DND-41 (cell line): ENCODE measurements around the gene SERPINI2.

ENCODE experiments used
- ATAC-seq: fragments of 200-7000 bp; cut with Tn5 transposase; 3 replicates; pipeline ENCODE4 v1.9.1; 2021; ENCODE audit warnings: low read depth; ENCODE audit not compliant: insufficient read depth
- DNase-seq: peaks from one replicate; pipeline ENCODE4 v3.0.0-alpha.2; 2020
- H2AFZ ChIP-seq: 2 replicates; pipeline ENCODE4 v1.6.0; 2012; ENCODE audit warnings: low read depth, low read length
- H3K27ac ChIP-seq: 2 replicates; pipeline ENCODE4 v1.5.1; 2012; ENCODE audit warnings: low read length, inconsistent platforms
- H3K27me3 ChIP-seq: fragments of 200-600 bp; sonication (generic); 2 replicates; pipeline ENCODE4 v1.6.0; 2012; ENCODE audit warnings: low read length, mild to moderate bottlenecking, inconsistent platforms; ENCODE audit not compliant: insufficient read depth, poor library complexity
- H3K36me3 ChIP-seq: 2 replicates; pipeline ENCODE4 v1.5.1; 2012; ENCODE audit warnings: low read length, inconsistent platforms; ENCODE audit not compliant: insufficient read depth
- H3K4me1 ChIP-seq: 2 replicates; pipeline ENCODE4 v1.5.1; 2012; ENCODE audit warnings: mild to moderate bottlenecking, low read length; ENCODE audit not compliant: insufficient read depth
- H3K4me2 ChIP-seq: 2 replicates; pipeline ENCODE4 v1.6.0; 2012; ENCODE audit warnings: mild to moderate bottlenecking, moderate library complexity, low read length, inconsistent platforms; ENCODE audit not compliant: insufficient read depth
- H3K4me3 ChIP-seq, 2 experiments: fragments of 200-600 bp in 1 of 2; shearing (Covaris generic) in 1 of 2; 2 replicates each; pipeline ENCODE4 v1.5.1; 2012 to 2016; ENCODE audit warnings: inconsistent platforms in 2 of 2, low read length in 2 of 2, mild to moderate bottlenecking in 2 of 2, low read depth in 1 of 2, moderate library complexity in 1 of 2
- H3K79me2 ChIP-seq: 2 replicates; pipeline ENCODE4 v1.6.0; 2012; ENCODE audit warnings: low read length, inconsistent platforms; ENCODE audit not compliant: insufficient read depth
- H3K9ac ChIP-seq: 2 replicates; pipeline ENCODE4 v1.6.0; 2012; ENCODE audit warnings: low read depth, mild to moderate bottlenecking, inconsistent platforms, low read length, moderate library complexity
- H3K9me3 ChIP-seq: 2 replicates; pipeline ENCODE4 v1.5.1; 2012; ENCODE audit warnings: low read length, moderate library complexity, mild to moderate bottlenecking, inconsistent platforms; ENCODE audit not compliant: insufficient read depth, severe bottlenecking
- H4K20me1 ChIP-seq: 2 replicates; pipeline ENCODE4 v1.6.0; 2012; ENCODE audit warnings: low read length; ENCODE audit not compliant: insufficient read depth
- CTCF ChIP-seq: IDR thresholded peaks from 2 replicates; pipeline ENCODE4 v1.5.1; 2012; ENCODE audit warnings: borderline replicate concordance, low read length, moderate library complexity, mild to moderate bottlenecking; ENCODE audit not compliant: poor library complexity, severe bottlenecking; ENCODE audit errors: extremely low read depth
- EZH2 ChIP-seq: IDR thresholded peaks from 3 replicates; pipeline ENCODE4 v1.6.1; 2012; ENCODE audit warnings: borderline replicate concordance, low read depth, mild to moderate bottlenecking, moderate library complexity, low read length, inconsistent platforms; ENCODE audit not compliant: severe bottlenecking

SERPINI2 gene

GRCh38 chr3:167450675-167451074, 23.2 kb downstream of the SERPINI2 start:
- H3K9me3 ChIP-seq, result no peaks in the 10 kb centered on the region
- no peaks in the 10 kb centered on the region for H4K20me1 ChIP-seq
- no peak overlapping the region for H3K9ac ChIP-seq
- no peaks in the 10 kb centered on the region for H3K4me1 ChIP-seq
- no peaks in the 10 kb centered on the region for H3K36me3 ChIP-seq
- H3K27ac ChIP-seq, result no peak overlapping the region
- H2AFZ ChIP-seq, result no peak overlapping the region
- no peak for ATAC-seq
- no peaks in the 10 kb centered on the region for H3K79me2 ChIP-seq
- no peak overlapping the region for H3K4me3 ChIP-seq
- TF ChIP-seq EZH2 (no peak), CTCF (no peak)
- H3K4me2 ChIP-seq, result no peak overlapping the region
- DNase-seq, result no peak
- no peaks in the 10 kb centered on the region for H3K27me3 ChIP-seq

GRCh38 chr3:167450195-167450594, 23.6 kb downstream of the SERPINI2 start:
- H3K27me3 ChIP-seq, result no peaks in the 10 kb centered on the region
- no peak overlapping the region for H3K9ac ChIP-seq
- no peaks in the 10 kb centered on the region for H3K36me3 ChIP-seq
- no peak overlapping the region for H3K4me3 ChIP-seq
- TF ChIP-seq EZH2 (no peak), CTCF (no peak)
- no peaks in the 10 kb centered on the region for H4K20me1 ChIP-seq
- no peaks in the 10 kb centered on the region for H3K4me1 ChIP-seq
- H3K27ac ChIP-seq, result no peak overlapping the region
- no peak overlapping the region for H3K4me2 ChIP-seq
- DNase-seq (no peak), ATAC-seq (no peak)
- no peak overlapping the region for H2AFZ ChIP-seq
- H3K79me2 ChIP-seq, result no peaks in the 10 kb centered on the region
- H3K9me3 ChIP-seq, result no peaks in the 10 kb centered on the region

GRCh38 chr3:167445491-167445890, 28.4 kb downstream of the SERPINI2 start:
- H3K4me3 ChIP-seq, result no peak overlapping the region
- H4K20me1 ChIP-seq, result no peaks in the 10 kb centered on the region
- H3K4me2 ChIP-seq, result no peak overlapping the region
- H2AFZ ChIP-seq, result no peak overlapping the region
- no peaks in the 10 kb centered on the region for H3K27me3 ChIP-seq
- H3K27ac ChIP-seq, result no peak overlapping the region
- DNase-seq (no peak), ATAC-seq (no peak)
- H3K79me2 ChIP-seq, result no peaks in the 10 kb centered on the region
- no peak overlapping the region for H3K9ac ChIP-seq
- H3K4me1 ChIP-seq, result no peaks in the 10 kb centered on the region
- no peaks in the 10 kb centered on the region for H3K9me3 ChIP-seq
- H3K36me3 ChIP-seq, result no peaks in the 10 kb centered on the region
- TF ChIP-seq EZH2, result no peak

GRCh38 chr3:167441256-167441655, 32.6 kb downstream of the SERPINI2 start:
- Histone ChIP-seq H3K27ac (no peak overlapping the region), H3K4me3 (no peak overlapping the region), H3K27me3 (no peaks in the 10 kb centered on the region), H3K9me3 (no peaks in the 10 kb centered on the region), H3K79me2 (no peaks in the 10 kb centered on the region), H3K9ac (no peak overlapping the region), H3K4me1 (no peaks in the 10 kb centered on the region), H2AFZ (no peak overlapping the region), H3K36me3 (no peaks in the 10 kb centered on the region), H3K4me2 (no peak overlapping the region), H4K20me1 (no peaks in the 10 kb centered on the region)
- TF ChIP-seq EZH2, result no peak
- TF ChIP-seq CTCF, result no peak
- ATAC-seq (no peak), DNase-seq (no peak)
